ENCODE results near the gene ENAM. TPM values are rescaled to one million over a fixed set of nuclear protein-coding genes. Genes with fewer than 3 reads are reported as not detected.

Gene ENAM, protein sequence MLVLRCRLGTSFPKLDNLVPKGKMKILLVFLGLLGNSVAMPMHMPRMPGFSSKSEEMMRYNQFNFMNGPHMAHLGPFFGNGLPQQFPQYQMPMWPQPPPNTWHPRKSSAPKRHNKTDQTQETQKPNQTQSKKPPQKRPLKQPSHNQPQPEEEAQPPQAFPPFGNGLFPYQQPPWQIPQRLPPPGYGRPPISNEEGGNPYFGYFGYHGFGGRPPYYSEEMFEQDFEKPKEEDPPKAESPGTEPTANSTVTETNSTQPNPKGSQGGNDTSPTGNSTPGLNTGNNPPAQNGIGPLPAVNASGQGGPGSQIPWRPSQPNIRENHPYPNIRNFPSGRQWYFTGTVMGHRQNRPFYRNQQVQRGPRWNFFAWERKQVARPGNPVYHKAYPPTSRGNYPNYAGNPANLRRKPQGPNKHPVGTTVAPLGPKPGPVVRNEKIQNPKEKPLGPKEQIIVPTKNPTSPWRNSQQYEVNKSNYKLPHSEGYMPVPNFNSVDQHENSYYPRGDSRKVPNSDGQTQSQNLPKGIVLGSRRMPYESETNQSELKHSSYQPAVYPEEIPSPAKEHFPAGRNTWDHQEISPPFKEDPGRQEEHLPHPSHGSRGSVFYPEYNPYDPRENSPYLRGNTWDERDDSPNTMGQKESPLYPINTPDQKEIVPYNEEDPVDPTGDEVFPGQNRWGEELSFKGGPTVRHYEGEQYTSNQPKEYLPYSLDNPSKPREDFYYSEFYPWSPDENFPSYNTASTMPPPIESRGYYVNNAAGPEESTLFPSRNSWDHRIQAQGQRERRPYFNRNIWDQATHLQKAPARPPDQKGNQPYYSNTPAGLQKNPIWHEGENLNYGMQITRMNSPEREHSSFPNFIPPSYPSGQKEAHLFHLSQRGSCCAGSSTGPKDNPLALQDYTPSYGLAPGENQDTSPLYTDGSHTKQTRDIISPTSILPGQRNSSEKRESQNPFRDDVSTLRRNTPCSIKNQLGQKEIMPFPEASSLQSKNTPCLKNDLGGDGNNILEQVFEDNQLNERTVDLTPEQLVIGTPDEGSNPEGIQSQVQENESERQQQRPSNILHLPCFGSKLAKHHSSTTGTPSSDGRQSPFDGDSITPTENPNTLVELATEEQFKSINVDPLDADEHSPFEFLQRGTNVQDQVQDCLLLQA
- total RNA-seq: 9.6 TPM

DNA sequence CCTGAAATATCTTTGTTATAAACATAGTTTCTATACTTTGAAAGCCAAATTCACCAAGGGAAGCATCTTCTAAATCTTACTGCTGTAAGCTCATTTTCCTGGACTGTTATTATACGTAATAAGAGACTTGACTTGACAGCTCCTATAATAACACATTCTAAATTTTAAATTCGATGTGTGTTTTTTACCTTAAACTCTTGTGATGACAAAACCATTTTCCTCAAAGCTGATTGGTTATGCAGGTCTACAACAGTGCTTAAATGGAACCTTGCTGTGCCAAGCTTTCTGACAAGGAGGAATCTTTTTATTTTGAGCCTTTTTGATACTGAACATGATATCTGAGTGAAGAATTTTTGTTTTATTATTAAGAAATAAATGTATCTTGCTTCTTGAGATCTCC is at the start of gene ENAM:
TSS of gene ENAM (plus strand) at position 301 of the 400 bp plus-strand sequence. CDS start 757 bp downstream, outside the sequence.
- no peak for DNase-seq (ENCODE audit: low spot score)

DNA sequence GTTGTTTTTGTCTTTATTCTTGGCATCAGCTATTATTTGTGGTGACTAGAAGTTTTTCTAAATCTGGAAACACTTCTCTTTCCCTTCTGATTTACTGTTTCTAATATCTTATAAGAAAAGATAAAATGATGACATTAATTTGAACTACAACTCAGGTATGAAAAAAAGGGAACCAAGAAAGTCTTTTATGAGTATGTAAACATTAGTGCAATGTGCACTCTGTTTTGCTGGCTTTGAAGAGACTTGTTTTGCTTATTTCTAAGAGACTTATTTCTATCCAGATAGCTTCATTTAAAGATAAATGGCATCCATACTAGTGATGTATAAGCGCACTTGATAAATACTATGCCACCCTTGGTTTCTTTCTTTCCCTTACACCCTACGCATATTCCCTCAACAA is 46.6 kb upstream of the ENAM start:
- DNase-seq (ENCODE audit: low spot score): no peak

GRCh38 chr4:70583952-70584834 is 44.4 kb upstream of the ENAM start:
- DNase-seq (ENCODE audit: low spot score): peak; percentile 71

DNA sequence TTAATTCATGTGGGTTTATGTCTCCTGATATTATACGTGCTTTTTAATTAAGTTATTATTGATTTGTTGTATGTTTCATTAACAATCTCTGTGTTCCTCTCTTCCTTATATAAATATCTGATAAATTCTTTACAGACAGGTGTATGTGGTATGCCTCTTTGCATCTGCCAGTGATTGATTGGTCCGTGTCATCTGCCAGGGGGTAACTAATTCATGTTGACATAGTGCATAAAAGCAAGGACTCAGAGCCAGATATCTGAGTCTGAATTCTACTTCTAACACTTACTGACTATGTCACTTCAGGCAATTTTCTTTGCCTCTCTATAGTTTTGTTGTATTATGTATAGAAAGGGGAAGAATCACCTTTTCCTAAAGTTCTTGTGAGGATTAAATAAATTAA is 41.7 kb upstream of the ENAM start:
- DNase-seq (ENCODE audit: low spot score): no peak

GRCh38 chr4:70589785-70590184 is 38.8 kb upstream of the ENAM start:
- DNase-seq (ENCODE audit: low spot score): no peak

- DNase-seq (ENCODE audit: low spot score): no peak
Measured at GRCh38 chr4:70591955-70592582, 36.5 kb upstream of the ENAM start, which contains the start of gene AMBN. AMBN (plus strand) TSS chr4:70592256; CDS start chr4:70592359, 103 bp downstream.

- DNase-seq (ENCODE audit: low spot score): no peak
Measured at GRCh38 chr4:70594196-70594595, 34.3 kb upstream of the ENAM start.

DNA sequence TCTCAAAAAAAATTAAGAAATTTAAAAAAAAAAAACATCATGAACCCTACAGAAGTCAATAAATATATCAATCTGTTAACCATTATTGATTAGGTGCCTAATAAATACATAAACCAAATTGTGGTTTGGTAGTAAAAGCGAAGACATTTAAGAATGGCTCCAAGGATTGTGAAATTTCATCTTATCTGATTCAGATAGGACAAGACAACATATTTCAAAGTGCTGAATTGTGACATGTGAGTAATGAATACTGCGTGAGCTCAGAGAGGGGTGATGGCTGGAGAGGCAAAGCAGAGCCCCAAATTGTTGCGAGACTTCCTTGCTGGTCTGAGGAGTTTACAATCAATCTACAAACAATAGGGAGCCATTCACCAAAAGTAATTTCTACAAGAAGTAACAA is 28.2 kb upstream of the ENAM start:
- DNase-seq (ENCODE audit: low spot score): no peak

GRCh38 chr4:70600977-70601376 is 27.6 kb upstream of the ENAM start:
- DNase-seq (ENCODE audit: low spot score): no peak

DNA sequence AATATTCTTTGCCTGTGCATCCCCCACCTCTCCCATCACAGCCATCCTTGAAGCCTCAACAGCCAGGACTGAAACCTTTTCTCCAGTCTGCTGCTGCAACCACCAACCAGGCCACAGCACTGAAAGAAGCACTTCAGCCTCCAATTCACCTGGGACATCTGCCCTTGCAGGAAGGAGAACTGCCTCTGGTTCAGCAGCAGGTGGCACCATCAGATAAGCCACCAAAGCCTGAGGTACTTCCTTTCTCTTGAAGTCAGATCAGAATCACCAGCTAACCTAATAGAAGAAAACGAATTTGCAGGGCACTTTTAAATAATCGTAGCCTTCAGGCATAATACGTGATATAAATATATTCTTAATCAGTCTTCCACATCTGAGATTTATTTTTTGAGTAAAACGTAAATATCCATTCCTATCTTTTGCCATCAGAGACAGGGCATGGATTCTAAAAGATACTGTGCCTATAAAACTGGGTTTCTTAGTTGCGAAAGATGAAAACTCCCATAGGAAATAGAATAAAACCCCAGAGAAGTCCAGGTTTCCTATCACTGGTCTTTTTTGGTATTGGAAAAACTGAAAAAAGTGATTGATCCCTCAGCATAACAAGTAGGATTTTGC is 27.0 kb upstream of the ENAM start:
- peak; percentile 45 for DNase-seq (ENCODE audit: low spot score)

- DNase-seq (ENCODE audit: low spot score): no peak
Measured at GRCh38 chr4:70603856-70604255, 24.7 kb upstream of the ENAM start.

GRCh38 chr4:70606459-70606858 is 22.1 kb upstream of the ENAM start:
- no peak for DNase-seq (ENCODE audit: low spot score)

DNA sequence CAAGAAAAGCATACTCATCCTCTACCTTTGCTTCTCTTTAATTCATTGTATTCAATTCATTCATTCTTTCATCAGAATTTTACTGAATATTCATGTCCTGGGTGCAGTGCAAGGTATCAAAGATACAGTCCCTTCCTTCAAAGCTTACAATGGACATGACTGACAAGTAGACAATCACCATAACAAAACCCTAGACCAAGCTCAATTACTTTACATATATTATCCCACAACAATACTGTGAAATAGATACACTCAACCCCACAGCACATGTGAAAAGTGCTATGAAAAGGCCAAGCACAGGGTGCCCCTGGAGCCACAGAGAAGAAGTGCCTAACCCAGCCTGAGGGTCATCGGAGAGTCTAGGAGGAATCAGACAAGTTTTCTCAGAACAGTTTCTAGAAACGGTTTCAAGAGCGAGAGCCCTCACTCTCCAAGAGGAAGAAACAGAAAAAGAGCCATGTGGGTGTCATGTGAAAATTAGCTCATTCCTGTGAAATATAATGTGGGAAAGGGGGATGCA is 21.1 kb upstream of the ENAM start:
- DNase-seq (ENCODE audit: low spot score): no peak

DNA sequence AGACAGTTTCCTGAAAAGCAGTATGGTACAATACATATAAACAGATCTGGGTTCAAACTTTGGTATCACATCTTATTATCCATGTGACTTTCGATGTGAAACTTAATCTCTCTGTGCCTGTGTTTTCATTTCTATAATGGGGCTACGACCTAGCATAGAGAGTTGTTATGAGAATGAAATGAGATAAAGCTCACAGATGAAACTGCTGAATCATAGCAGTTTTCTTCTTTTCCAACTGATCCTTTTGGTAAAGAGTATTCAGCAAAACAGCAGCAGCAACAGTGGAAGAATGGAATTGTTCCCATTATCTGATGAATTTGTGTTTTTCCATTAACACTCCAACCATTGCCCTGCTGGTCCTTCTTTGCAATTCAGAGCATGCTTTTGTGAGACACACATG is 20.2 kb upstream of the ENAM start:
- no peak for DNase-seq (ENCODE audit: low spot score)

DNA sequence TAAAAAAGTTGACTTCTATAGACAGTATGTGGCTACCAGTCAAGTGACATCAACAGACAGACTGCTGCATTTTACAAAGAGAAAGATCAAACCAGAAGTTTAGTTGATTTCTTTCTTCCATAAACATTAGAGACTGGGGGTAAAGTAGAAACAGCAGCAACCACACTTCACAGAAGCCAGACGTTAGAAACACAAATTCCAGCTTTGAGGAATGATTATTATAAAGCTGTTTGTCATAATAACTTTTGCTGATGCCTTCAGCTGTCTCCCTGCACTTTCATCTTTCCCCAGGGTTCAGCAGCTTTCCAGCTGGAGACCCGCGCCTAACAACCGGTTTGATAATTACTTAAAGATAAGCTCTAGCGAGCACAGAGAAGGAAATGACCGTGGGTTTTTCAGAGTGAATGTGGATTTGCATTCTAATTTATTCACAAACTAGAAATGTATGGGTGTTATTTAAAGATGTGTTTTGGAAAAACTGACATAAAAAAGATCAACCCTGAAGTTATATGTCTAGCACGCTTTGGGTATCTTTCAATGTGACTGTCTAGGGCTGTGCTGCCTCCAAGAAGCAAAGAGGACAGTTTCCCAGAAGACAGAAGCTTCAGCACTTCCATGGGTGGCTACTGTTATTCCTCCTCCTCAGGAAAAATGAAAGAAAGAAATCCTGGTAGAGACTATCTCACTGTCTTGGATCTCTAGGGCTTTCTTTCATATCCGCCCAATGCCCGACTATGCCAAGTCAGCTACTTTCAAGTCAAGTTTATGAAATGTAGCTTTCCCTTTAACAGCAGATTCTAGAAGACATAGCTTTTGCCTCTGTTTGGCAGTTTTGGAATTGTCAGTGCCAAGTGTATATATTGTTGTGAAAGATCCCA is 15.0 kb upstream of the ENAM start:
- no peak for DNase-seq (ENCODE audit: low spot score)

- DNase-seq (ENCODE audit: low spot score): no peak
Measured at GRCh38 chr4:70614184-70614555, 14.4 kb upstream of the ENAM start.

DNA sequence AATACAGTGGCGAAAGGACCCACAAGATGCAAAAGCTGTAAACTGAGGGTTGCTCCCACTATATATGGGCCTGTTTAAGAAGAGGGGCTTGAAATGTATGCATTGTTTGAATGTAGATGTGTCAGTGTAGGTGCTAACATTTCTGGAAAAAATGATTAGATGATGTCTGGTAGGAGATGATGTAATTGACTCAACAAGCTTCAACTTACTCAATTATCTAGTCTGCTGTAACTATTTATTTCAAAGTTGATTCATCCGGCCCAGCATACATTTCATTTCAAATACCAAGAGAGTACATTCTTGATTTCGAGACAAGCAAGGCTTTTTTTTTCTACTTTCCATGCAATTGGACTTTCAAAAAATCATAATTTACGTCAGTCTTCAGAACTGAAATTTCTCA is 9.3 kb upstream of the ENAM start:
- no peak for DNase-seq (ENCODE audit: low spot score)

DNA sequence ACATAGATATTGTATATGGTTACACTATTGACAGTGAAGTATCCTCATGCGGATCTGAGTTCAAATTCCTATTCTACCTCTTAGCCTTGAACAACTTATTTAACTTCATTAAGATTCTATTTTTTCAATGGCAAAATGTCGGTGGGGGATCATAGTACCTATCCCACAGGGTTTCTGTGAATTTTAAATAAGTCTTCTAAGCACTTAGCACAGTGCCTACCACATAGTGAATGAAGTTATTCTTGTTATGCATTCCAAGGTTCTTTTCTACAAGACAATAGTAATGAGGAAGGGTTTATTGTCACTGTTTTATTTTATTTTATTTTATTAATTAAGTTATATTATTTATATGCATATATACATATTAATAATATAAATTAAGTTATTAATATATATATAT is 8.8 kb upstream of the ENAM start:
- DNase-seq (ENCODE audit: low spot score): no peak

GRCh38 chr4:70623323-70623722 is 5.2 kb upstream of the ENAM start:
- no peak for DNase-seq (ENCODE audit: low spot score)

Measured in mucosa of gallbladder (tissue), 1 donor.